ENCODE results near the gene SGMS1. TPM values are rescaled to one million over a fixed set of nuclear protein-coding genes. Genes with fewer than 3 reads are reported as not detected.
A peak's percentile ranks its signal among the peaks of the same experiment; 100 is the strongest.

SGMS1 gene
- total RNA-seq, 1 experiment from 2014 or later = 20.4 TPM

- no peak overlapping the region for H2AFZ ChIP-seq (ENCODE audit: low read length)
- no peak overlapping the region for H2BK5ac ChIP-seq (ENCODE audit: insufficient read length, low read length)
- no peak overlapping the region for H3K18ac ChIP-seq (ENCODE audit: insufficient read length, low read depth, low read length)
- no peaks in the 10 kb centered on the region for H3K27me3 Mint-ChIP-seq (ENCODE audit: low read depth)
- no peak overlapping the region for H2AK5ac ChIP-seq (ENCODE audit: insufficient read length, low read length)
- no peaks in the 10 kb centered on the region for H3K9me3 Mint-ChIP-seq
- no peak overlapping the region for H3K23ac ChIP-seq (ENCODE audit: insufficient read length, low read depth, low read length)
- H3K9me3 ChIP-seq (ENCODE audit: control insufficient read depth, low read depth, low read length) = no peaks in the 10 kb centered on the region
- H3K4me3 Mint-ChIP-seq = no peak overlapping the region
- WGBS (ENCODE audit: extremely low coverage, insufficient read length, low lambda C conversion rate) = no CpG with 5 or more reads among the region's 3 CpGs
- H3K4me2 ChIP-seq (ENCODE audit: insufficient read depth, insufficient read length, low read length) = no peak overlapping the region
- H3K9ac ChIP-seq (ENCODE audit: extremely low read depth, insufficient read length, low read length) = no peak overlapping the region
- H3K56ac ChIP-seq (ENCODE audit: insufficient read length, low read depth, low read length) = no peak overlapping the region
- no peaks in the 10 kb centered on the region for H3K36me3 Mint-ChIP-seq (ENCODE audit: insufficient read depth in 1 of 3, low read depth in 3 of 3)
- no peak for TF ChIP-seq CTCF (conservative IDR thresholded peaks at IDR 0.05)
- DNase-seq = no peak
- no peak overlapping the region for H4K8ac ChIP-seq (replicated peaks; ENCODE audit: insufficient read length, low read depth, low read length)
- no peak overlapping the region for H4K5ac ChIP-seq (ENCODE audit: insufficient read length, low read depth, low read length)
- H2BK15ac ChIP-seq (ENCODE audit: low read depth, low read length) = no peak overlapping the region
- no peak overlapping the region for H2BK120ac ChIP-seq (ENCODE audit: low read depth, low read length, poor library complexity, severe bottlenecking)
- no peak overlapping the region for H2BK12ac ChIP-seq (ENCODE audit: insufficient read length, low read depth, low read length)
- no peak overlapping the region for H3K4ac ChIP-seq (ENCODE audit: low read depth, low read length)
- H3K27ac Mint-ChIP-seq = peak overlapping the region in 2 of 3 experiments; percentile 16 to 45; a peak in 2 of 7 replicates
- no peaks in the 10 kb centered on the region for H4K20me1 ChIP-seq (ENCODE audit: control insufficient read depth, insufficient read depth, insufficient read length)
- H3T11ph ChIP-seq (ENCODE audit: low read length) = no peak overlapping the region
- H3K79me1 ChIP-seq (ENCODE audit: insufficient read depth, low read depth, low read length, poor library complexity, severe bottlenecking) = no peaks in the 10 kb centered on the region
- no peak overlapping the region for H2BK20ac ChIP-seq (ENCODE audit: low read depth, low read length, poor library complexity, severe bottlenecking)
- no peak overlapping the region for H4K91ac ChIP-seq (ENCODE audit: insufficient read length, low read depth, low read length)
- H3K79me2 ChIP-seq (ENCODE audit: insufficient read depth, low read length) = peaks cover under 1% of the 10 kb centered on the region; the same call in 1 of the 2 replicates
- H3K14ac ChIP-seq (ENCODE audit: insufficient read depth, low read length) = no peak overlapping the region
- peaks cover 33 to 34% of the 10 kb centered on the region in 2 experiments for H3K4me1 Mint-ChIP-seq
- H3K27ac ChIP-seq (ENCODE audit: insufficient read length, low read depth, low read length) = no peak overlapping the region
- no peaks in the 10 kb centered on the region for H3K27me3 ChIP-seq (ENCODE audit: insufficient read depth, low read length)
- 0 out of 2 replicates have a peak, but pooled peaks cover 4% of the 10 kb centered on the region for H3K4me1 ChIP-seq (ENCODE audit: insufficient read depth, low read length)
- H3K23me2 ChIP-seq (ENCODE audit: insufficient read length, low read depth, low read length, poor library complexity, severe bottlenecking) = no peaks in the 10 kb centered on the region
Measured at GRCh38 chr10:50604809-50605208, 18.9 kb downstream of the SGMS1 start.
